SHP77 (cell line): ENCODE data around the gene FADS1.

Source experiments
- DNase-seq, 2 experiments: peaks; one replicate each; lab custom pipeline; 2025; lab: John Stamatoyannopoulos, UW

FADS1 gene

GRCh38 chr11:61826930-61827570 is 10.2 kb upstream of the FADS1 start:
- no peak for DNase-seq

GRCh38 chr11:61820174-61820573 is 3.4 kb upstream of the FADS1 start:
- DNase-seq = no peak

- no peak for DNase-seq
Observed at GRCh38 chr11:61817471-61818202, 834 bp upstream of the FADS1 start.

DNA sequence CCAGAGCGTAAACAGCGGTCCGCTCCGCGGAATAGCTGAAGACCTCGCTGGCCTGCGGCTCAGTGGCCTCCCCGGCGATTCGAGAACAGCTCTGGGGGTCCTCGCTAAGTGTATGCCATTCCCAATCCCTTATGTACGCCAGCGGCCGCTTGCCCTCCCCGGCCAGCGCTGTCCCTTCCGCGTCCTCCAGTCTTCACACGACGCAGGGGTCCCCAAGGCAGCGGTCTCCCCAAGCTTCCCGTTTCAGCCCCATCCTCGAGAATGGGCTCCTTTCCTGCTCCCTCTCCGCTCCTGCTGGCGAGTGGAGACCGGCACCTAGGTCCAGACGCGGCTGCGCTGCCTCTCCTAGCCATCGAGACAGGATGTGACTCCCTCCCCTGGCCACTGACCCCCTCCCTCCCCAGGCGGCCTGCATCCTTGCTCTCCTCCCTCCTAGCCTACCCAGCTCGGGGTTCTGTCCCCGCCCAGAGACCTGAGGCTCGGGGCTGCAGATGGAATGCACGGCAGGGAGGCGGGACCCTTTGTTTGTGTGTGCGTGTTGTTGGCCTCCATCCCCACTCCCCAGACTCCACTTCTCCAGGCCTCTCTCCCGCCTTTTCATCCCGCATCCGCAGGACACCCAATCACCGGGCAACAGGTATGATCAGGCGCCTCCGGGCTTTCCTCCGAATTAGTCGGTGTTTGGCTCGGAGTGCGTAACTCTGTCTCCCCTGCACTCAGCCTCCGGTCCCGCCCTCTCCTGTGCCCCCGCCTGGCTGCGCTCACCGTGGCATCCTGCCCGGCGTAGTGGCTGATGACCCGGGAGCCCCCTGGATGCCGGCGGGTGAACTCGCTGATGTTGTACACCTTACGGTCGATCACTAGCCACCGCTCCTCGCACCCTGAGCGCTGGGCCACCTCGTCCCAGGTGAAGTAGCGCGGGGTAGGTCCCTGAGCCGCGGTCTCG is 740 bp downstream of the FADS1 start:
- peak; percentile 59 to 61 for DNase-seq

GRCh38 chr11:61814958-61815789 is 1.6 kb downstream of the FADS1 start:
- DNase-seq = peak; percentile 94 to 96

DNA sequence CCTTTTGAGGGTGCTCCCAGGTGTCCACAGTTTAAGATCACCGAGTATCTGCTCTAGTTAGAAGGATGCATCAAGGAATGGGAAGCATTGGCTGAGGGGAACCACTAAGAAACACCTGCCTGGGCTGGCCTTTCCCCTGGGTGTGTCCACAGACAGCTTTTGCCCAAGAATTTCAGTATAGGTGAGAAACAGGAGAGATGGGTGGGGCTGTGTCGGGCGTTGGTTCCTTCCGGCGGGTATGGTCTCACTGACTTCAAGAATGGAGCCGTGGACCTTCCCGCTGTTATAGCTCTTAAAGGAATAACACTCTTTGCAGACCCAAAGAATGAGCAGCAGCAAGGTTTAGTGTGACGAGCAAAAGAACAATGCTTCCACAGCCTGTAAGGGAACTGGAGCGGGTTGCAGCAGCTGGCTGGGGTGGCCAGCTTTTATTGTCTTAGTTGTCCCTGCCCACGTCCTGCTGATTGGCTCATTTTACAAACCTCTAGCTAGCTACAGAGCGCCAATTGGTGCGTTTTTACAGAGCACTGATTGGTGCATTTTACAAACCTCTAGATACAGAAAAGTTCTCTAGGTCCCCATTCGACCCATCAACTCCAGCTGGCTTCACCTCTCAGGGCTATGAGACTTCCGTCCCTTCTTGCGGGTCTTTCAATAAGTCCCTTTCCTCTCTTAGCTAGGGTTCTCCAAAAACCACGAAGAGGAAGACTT is 2.4 kb downstream of the FADS1 start:
- DNase-seq = peak; percentile 23 to 51

DNA sequence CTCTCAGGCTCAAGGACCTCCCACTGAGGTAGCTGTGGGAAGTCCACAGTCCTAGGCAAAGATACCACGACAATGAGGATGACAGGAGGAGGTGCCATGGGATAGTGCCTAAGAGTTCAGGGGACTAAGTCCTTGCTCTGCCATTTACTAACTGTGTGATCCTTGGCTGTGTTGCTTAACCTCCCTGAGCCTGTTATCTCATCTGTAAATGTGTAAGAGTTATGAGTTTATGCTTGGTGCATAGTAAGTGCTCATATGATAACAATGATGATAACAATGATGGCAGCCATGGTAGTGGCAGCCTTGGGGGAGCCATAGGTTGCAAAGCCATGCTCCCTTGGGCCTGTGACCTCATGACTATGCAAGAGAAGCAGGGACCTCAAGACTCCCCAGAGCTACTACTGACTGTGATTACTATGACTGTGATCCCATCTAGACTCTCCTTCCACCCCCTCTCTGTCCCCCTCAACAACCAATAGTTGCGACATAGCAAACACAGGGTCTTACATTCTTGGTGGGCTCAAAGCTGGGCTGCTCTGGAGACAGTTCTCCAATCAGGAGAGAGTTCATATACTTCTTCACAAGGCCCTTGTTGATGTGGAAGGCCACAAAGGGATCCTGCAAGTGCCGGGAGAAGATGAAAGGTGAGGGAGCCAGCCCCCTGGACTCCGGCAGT is 3.9 kb downstream of the FADS1 start:
- no peak for DNase-seq

- DNase-seq = no peak
Observed at GRCh38 chr11:61811831-61812230, 5.0 kb downstream of the FADS1 start.

DNA sequence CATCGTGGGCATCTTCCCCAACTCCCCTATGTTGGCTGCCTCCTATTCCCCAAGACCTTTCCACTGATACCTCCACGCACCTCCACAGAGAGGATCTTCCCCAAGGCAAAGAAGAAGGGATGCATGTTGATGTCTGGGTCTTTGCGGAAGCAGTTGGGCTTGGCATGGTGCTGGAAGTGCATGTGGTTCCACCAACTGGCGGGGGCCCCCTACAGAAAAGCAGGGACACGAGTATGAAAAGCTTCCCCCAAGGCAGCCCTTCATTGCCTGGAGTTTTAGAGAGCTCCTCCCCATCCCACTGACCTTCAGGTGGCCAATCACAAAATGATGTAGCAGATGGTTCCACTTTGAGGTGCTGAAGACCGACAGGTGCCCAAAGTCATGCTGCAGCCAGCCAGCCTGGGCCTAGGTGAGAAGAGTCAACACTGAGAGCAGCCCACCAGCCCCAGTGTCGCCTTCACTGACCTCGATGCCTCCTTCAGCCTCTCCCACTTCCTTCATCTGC is 6.1 kb downstream of the FADS1 start:
- no peak for DNase-seq

- DNase-seq = no peak
Observed at GRCh38 chr11:61806785-61807184, 10.0 kb downstream of the FADS1 start.

- DNase-seq = no peak
Observed at GRCh38 chr11:61805146-61805545, 11.7 kb downstream of the FADS1 start.

GRCh38 chr11:61803889-61804647 is 12.7 kb downstream of the FADS1 start:
- DNase-seq = no peak

- DNase-seq = no peak
Observed at GRCh38 chr11:61802605-61803004, 14.2 kb downstream of the FADS1 start.

DNA sequence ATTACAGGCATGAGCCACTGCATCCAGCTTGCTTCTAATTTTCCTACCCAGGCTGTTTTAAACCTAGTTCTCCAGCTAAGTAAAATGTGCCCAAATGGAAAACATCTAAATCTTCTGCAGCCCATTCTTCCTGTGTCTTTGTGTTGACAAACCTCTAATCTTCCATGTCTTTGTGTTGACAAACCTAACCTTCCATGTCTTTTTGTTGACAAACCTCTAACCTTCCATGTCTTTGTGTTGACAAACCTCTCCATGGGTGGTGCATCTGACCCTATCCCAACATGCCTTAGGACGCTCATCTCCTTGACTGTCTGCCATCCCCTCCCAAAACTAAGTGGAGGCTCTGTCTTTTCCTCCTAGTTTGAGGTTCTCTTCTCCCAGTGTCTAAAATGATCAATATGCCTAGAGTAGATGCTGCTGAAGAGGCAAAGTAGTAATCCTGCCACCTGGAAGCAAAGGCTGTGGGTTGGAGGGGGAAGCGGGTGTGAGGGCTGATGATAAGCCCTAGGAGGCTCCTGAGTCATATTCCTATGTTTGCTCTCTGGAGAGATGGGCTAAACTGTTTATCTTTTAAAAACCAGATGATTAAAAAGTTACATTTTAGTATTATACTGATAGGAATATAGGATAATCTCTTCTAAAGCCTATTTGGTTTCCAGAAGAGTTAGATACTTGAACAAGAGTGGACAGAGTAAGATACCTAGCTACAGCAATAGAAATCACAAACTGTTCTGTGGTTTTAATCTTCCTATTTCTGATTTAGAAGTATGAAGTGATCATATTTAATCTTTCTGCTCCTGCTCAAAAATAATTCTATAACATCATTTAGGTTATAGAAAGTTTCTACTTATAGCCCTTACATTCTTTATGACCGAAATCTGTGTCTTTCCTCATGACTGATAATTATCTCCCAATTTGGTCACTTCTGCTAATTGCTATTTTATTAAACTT is 16.2 kb downstream of the FADS1 start:
- no peak for DNase-seq

DNA sequence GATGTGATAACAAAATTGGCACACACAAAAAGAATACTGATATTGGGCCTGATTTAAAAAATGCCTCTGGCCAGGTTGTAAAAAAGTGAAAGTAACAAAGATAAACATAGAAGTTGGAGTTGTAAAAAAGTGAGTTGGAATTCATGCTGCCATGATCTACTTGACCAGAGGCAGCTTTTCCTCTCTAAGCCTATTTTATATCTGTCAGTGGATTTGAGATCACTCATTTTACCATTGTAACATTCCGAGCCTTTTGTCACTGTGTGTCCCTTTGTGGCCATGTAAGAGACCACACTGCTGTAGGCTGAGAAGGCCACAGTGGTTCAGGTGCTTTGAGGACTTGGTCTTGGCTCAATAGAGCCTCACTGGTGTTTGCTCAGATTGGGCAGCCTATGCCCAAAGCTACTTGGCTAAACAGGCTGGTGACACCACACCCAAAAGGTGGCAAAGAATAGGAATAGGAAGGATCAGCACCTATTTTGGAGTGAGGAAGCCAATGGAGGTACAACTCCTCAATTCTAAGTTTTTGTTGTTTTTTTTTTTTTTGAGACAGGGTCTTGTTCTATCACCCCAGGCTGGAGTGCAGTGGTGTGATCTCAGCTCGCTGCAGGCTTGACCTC is 17.0 kb downstream of the FADS1 start:
- DNase-seq = no peak

DNA sequence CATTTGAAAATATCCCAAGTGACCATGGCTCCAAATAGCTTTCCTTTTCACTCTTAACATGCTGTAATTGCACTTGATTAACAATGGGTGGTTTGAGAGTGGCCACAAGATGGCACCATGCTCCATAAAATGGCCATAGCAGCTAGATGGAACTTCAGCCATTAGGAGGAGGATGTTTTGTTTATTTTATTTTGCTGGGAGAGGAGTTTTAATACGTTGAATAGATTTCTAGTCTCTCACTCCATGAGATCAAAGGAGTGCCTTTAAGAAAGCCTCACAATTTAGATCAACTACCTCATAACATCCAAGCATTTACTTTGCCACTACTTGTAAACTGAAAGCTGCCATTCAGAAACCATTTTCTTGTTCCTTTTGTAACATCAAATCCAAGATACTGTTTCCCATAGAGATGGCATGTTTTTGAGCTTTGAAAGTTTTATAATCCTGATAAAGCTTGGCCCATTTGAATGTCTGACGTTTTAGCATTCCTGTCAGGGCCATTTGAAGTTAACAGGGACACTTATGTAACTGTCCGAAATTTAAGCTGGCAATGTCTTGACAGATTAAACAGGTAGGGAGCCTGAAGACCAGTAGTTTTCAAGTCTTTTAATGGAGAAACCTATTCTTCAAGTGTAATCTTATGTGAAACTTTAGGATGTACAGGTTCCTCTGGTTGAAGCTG is 19.4 kb downstream of the FADS1 start:
- DNase-seq = peak; percentile 61 to 73

DNA sequence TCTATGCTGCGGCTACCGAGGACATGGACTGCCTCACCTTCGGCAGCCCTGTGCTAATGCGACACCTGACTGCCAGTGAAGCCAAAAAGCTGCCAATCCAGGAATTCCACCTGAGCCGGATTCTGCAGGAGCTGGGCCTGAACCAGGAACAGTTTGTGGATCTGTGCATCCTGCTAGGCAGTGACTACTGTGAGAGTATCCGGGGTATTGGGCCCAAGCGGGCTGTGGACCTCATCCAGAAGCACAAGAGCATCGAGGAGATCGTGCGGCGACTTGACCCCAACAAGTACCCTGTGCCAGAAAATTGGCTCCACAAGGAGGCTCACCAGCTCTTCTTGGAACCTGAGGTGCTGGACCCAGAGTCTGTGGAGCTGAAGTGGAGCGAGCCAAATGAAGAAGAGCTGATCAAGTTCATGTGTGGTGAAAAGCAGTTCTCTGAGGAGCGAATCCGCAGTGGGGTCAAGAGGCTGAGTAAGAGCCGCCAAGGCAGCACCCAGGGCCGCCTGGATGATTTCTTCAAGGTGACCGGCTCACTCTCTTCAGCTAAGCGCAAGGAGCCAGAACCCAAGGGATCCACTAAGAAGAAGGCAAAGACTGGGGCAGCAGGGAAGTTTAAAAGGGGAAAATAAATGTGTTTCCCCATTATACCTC is 20.8 kb downstream of the FADS1 start:
- DNase-seq = no peak
